Mesothelial cell of epicardium (in vitro differentiated cells): ENCODE data around the gene ADSL. TPM values are rescaled to one million over a fixed set of nuclear protein-coding genes. Genes with fewer than 3 reads are reported as not detected.

Experiments used
- DNase-seq, 2 experiments: peaks; one replicate each; pipeline ENCODE4 v3.0.0; 2021; ENCODE audit warnings: low spot score in 2 of 2; ENCODE audit not compliant: unreplicated experiment in 2 of 2
- H3K27ac Mint-ChIP-seq: 2 replicates; pipeline ENCODE4 v1.8.0; 2021; ENCODE audit warnings: mixed read lengths
- H3K27me3 Mint-ChIP-seq: 2 replicates; pipeline ENCODE4 v1.8.0; 2021; ENCODE audit warnings: low read depth, mixed read lengths
- H3K36me3 Mint-ChIP-seq: 2 replicates; pipeline ENCODE4 v1.8.0; 2021; ENCODE audit warnings: mixed read lengths
- H3K4me1 Mint-ChIP-seq: 2 replicates; pipeline ENCODE4 v1.8.0; 2021; ENCODE audit warnings: mixed read lengths
- H3K4me3 Mint-ChIP-seq: 2 replicates; pipeline ENCODE4 v1.8.0; 2021; ENCODE audit warnings: mild to moderate bottlenecking, moderate library complexity, mixed read lengths
- H3K9me3 Mint-ChIP-seq: 2 replicates; pipeline ENCODE4 v1.8.0; 2021; ENCODE audit warnings: mixed read lengths
- total RNA-seq: library from RNA; stranded (reverse); gene quantifications from 3 replicates; pipeline ENCODE4 v1.2.1, GENCODE V29; 2021
- TF ChIP-seq, protein P1 (sequence below): fragments of 200-600 bp; sonication (generic); IDR thresholded peaks from one replicate; pipeline ENCODE4 v1.5.0; 2021; ENCODE audit warnings: antibody characterized with exemption; ENCODE audit not compliant: unreplicated experiment

ADSL gene
- total RNA-seq, 1 donor from 2014 or later: 73.4 TPM

DNA sequence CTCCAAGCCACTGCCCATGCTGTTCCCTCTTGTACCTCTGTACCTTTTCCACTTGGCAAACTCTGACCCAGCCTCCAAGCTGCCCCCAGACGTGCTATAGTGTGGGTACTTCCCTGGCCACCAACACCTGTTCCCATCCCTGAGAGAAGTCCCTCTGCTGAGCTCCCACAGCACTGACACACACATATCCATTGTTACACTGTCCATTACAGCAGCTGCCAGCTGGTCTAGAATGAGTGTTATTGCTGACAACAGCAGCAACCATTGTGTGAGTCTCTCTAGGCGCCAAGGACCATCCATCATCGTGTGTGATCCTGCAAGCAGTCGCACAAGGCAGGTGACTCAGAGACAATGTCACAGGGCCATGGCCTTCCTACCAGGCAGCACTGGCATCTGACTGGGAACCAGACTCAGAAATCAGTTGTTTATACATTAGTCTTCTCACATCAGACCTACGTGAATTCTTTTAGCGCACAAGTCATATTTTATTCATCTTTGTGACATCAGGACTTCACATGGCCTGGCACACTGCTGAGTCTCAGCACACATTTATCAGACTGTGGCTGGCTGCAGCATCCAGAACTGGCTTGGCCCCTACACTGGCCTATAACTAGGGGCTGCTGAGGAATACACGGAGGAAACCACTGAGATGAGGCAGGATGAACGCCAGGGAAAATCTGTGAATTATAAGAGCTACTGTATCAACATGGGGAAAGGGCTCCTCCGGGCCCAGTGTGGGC lies 80.5 kb downstream of the ADSL start:
- DNase-seq: no peak
- no peak overlapping the region for H3K4me3 Mint-ChIP-seq
- H3K27me3 Mint-ChIP-seq: no peaks in the 10 kb centered on the region
- H3K4me1 Mint-ChIP-seq: no peaks in the 10 kb centered on the region
- no peak overlapping the region for H3K27ac Mint-ChIP-seq
- H3K36me3 Mint-ChIP-seq: peaks cover 35% of the 10 kb centered on the region
- TF ChIP-seq, protein P1, sequence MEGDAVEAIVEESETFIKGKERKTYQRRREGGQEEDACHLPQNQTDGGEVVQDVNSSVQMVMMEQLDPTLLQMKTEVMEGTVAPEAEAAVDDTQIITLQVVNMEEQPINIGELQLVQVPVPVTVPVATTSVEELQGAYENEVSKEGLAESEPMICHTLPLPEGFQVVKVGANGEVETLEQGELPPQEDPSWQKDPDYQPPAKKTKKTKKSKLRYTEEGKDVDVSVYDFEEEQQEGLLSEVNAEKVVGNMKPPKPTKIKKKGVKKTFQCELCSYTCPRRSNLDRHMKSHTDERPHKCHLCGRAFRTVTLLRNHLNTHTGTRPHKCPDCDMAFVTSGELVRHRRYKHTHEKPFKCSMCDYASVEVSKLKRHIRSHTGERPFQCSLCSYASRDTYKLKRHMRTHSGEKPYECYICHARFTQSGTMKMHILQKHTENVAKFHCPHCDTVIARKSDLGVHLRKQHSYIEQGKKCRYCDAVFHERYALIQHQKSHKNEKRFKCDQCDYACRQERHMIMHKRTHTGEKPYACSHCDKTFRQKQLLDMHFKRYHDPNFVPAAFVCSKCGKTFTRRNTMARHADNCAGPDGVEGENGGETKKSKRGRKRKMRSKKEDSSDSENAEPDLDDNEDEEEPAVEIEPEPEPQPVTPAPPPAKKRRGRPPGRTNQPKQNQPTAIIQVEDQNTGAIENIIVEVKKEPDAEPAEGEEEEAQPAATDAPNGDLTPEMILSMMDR: no peak
- H3K9me3 Mint-ChIP-seq: no peaks in the 10 kb centered on the region

DNA sequence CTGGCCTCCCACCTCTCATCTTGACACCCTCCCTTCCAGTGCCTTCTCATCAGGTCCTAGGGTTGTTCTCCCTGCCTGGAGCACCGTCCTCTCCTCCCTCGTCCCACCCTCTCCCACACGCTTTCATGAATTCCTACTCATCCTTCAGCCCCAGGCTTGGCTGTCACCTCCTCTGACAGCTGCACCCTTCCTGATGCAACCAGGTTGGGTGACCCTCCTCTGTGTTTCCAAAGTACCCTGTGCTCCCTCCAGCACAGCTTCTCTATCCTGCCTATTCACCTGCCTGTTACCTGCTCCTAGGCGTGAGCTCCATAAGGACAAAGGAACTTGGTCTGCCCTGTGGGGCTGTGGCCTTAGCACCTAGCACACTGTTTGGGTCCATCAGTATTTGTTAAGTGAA lies 82.5 kb downstream of the ADSL start:
- DNase-seq: no peak
- TF ChIP-seq, protein P1: no peak
- Mint-ChIP-seq H3K4me3 (no peak overlapping the region), H3K27ac (peak overlapping the region; percentile 73), H3K9me3 (no peaks in the 10 kb centered on the region), H3K27me3 (no peaks in the 10 kb centered on the region), H3K36me3 (peaks cover 28% of the 10 kb centered on the region), H3K4me1 (no peaks in the 10 kb centered on the region)

DNA sequence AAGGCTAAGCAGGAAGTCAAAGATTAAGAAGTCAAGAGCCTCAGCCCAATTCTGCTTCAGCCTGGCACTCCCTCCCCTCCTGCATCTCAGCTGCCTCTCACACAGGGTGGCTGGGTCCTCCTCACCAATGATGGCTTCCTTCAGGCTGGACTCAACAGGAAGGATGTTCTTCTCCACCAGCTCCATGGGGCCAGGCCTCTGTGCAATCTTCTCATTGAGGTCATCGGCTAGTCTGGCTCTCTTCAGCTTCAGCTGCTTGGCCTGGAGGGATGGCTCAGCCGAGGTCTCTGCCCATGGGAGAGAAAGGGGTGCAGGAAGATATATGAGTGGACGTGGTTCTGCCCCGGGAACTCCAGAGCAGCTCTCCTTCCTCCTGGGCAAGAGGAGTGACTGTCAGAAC lies 83.2 kb downstream of the ADSL start:
- no peak for DNase-seq
- TF ChIP-seq, protein P1: no peak
- H3K27me3 Mint-ChIP-seq: no peaks in the 10 kb centered on the region
- H3K27ac Mint-ChIP-seq: no peak overlapping the region
- no peak overlapping the region for H3K4me3 Mint-ChIP-seq
- no peaks in the 10 kb centered on the region for H3K4me1 Mint-ChIP-seq
- H3K36me3 Mint-ChIP-seq: peaks cover 30% of the 10 kb centered on the region
- no peaks in the 10 kb centered on the region for H3K9me3 Mint-ChIP-seq

DNA sequence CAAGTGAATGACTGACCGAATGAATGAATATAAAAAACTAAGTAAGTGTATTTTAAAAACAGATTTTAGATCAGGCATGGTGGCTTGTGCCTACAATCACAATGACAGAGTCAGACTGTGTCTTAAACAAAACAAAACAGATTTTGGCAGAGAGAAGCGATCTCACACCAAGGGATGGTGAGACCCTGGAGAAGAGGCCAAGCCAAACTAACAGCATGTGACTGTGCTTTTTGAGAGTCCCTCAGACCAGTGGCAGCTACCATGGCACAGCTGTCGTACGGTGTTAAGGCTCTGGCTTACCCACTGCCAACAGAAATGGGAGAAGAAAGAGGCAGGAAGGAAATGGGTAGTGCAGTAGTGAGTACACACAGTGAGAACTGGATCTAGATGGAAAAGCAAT lies 84.7 kb downstream of the ADSL start:
- Mint-ChIP-seq H3K4me1 (no peaks in the 10 kb centered on the region), H3K4me3 (no peak overlapping the region), H3K36me3 (peaks cover 30% of the 10 kb centered on the region), H3K9me3 (no peaks in the 10 kb centered on the region), H3K27ac (no peak overlapping the region), H3K27me3 (no peaks in the 10 kb centered on the region)
- TF ChIP-seq, protein P1: no peak
- no peak for DNase-seq

DNA sequence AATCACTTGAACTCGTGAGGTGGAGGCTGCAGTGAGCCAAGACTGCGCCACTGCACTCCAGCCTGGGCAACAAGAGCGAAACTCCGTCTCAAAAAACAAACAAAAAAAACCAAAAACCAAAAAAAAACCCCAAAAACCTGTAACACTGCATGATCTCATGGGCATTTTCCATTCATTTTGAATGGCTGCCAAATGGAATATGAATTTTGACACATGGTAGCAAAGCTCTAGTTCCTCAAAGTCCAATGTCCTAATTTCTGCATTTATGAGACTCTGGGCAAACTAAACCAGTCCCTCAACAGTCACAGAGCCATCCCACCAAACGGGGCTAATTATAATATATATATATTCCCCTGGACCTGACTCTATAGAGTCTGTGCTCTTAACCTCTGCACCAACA lies 85.9 kb downstream of the ADSL start:
- TF ChIP-seq, protein P1: no peak
- Mint-ChIP-seq H3K9me3 (no peaks in the 10 kb centered on the region), H3K27me3 (no peaks in the 10 kb centered on the region)

More for the DNA sequence above, 85.9 kb downstream of the ADSL start:
- DNase-seq: no peak
- Mint-ChIP-seq H3K27ac (no peak overlapping the region), H3K4me3 (no peak overlapping the region), H3K4me1 (peaks cover 9% of the 10 kb centered on the region), H3K36me3 (peaks cover 24% of the 10 kb centered on the region)
